Panc1 (cell line): ENCODE results near the gene CFAP221. TPM values are rescaled to one million over a fixed set of nuclear protein-coding genes. Genes with fewer than 3 reads are reported as not detected.

Experiments used
- ATAC-seq: fragments of 200-7000 bp; cut with Tn5 transposase; 2 replicates; pipeline ENCODE4 v1.9.1; 2020; ENCODE audit warnings: mild to moderate bottlenecking, moderate library complexity
- BruUV-seq: library from RNA; stranded (reverse); fragments of 400-500 nt; replicated peaks from 2 replicates; lab custom pipeline; 2021; lab: Mats Ljungman, UMichigan
- CTCF ChIA-PET: fragments of 300-600 bp; sonication (Branson Sonifier 250); formaldehyde crosslinking; loops from one replicate; lab custom pipeline; 2022; ENCODE audit warnings: antibody characterized with exemption; lab: Charles Lee
- POLR2A ChIA-PET: fragments of 300-600 bp; sonication (Branson Sonifier 250); formaldehyde crosslinking; loops from one replicate; lab custom pipeline; 2022; ENCODE audit warnings: antibody characterized with exemption; lab: Charles Lee
- DNase-seq: peaks from one replicate; pipeline ENCODE4 v3.0.0-alpha.2; 2010; ENCODE audit warnings: low read depth, low spot score
- H3K27ac ChIP-seq: 2 replicates; pipeline ENCODE4 v1.5.1; 2011; ENCODE audit warnings: mild to moderate bottlenecking, low read length, inconsistent platforms
- H3K27me3 ChIP-seq: fragments of 200-500 bp; sonication (Bioruptor generic); 2 replicates; pipeline ENCODE4 v1.6.0; 2014; ENCODE audit warnings: low read length, inconsistent platforms; ENCODE audit not compliant: control insufficient read depth, insufficient read depth
- H3K36me3 ChIP-seq: fragments of 200-500 bp; sonication (Bioruptor generic); 2 replicates; pipeline ENCODE4 v1.5.1; 2014; ENCODE audit warnings: inconsistent platforms, mild to moderate bottlenecking, low read length, moderate library complexity; ENCODE audit not compliant: control insufficient read depth, insufficient read depth
- H3K4me1 ChIP-seq: 2 replicates; pipeline ENCODE4 v1.5.1; 2011; ENCODE audit warnings: inconsistent platforms, mild to moderate bottlenecking, low read length, moderate library complexity; ENCODE audit not compliant: control insufficient read depth, insufficient read depth
- H3K4me3 ChIP-seq, 2 experiments: 2 replicates each; pipeline ENCODE4 v1.5.1; 2011 to 2012; ENCODE audit warnings: low read depth in 2 of 2, low read length in 2 of 2, mild to moderate bottlenecking in 2 of 2, inconsistent platforms in 1 of 2, moderate library complexity in 1 of 2
- H3K9me3 ChIP-seq: fragments of 200-500 bp; sonication (Bioruptor generic); 2 replicates; pipeline ENCODE4 v1.5.1; 2014; ENCODE audit warnings: low read depth, mild to moderate bottlenecking, inconsistent platforms, low read length, moderate library complexity; ENCODE audit not compliant: control insufficient read depth, insufficient read depth
- POLR2AphosphoS5 ChIP-seq: IDR thresholded peaks from 2 replicates; pipeline ENCODE4 v1.6.1; 2012; ENCODE audit warnings: mild to moderate bottlenecking, low read depth, low read length, moderate library complexity
- SIN3A ChIP-seq: IDR thresholded peaks from 2 replicates; pipeline ENCODE4 v1.6.1; 2012; ENCODE audit warnings: low read depth, mild to moderate bottlenecking, low read length, moderate library complexity, borderline replicate concordance; ENCODE audit not compliant: insufficient read depth
- TCF7L2 ChIP-seq: IDR thresholded peaks from 2 replicates; pipeline ENCODE4 v1.6.1; 2011; ENCODE audit warnings: mild to moderate bottlenecking, low read depth, low read length, inconsistent platforms
- in situ Hi-C: cut with HindIII; loops from 2 replicates; pipeline ENCODE4 v1.10.0; 2016; ENCODE audit warnings: low sequenced_read_pairs, low pct_unique_long_range_greater_than_20kb
- intact Hi-C: fragments of 100-400 bp; cut with micrococcal nuclease; formaldehyde crosslinking; loops from one replicate; pipeline ENCODE4 v1.10.0; 2022; ENCODE audit not compliant: unreplicated experiment
- total RNA-seq: library from RNA; stranded (reverse); gene quantifications from one replicate; pipeline ENCODE4 v1.2.1, GENCODE V29; 2021; ENCODE audit not compliant: unreplicated experiment
- TF ChIP-seq, protein P1 (sequence below): fragments of 450-650 bp; IDR thresholded peaks from 2 replicates; pipeline ENCODE4 v1.5.1; 2017; ENCODE audit warnings: mild to moderate bottlenecking
- TF ChIP-seq, protein P2 (sequence below), 2 experiments: IDR thresholded peaks; 2 replicates each; pipeline ENCODE4 v1.6.1; 2011 to 2012; ENCODE audit warnings: low read depth in 2 of 2, control low read depth in 1 of 2, low read length in 1 of 2, mild to moderate bottlenecking in 1 of 2, moderate library complexity in 1 of 2; ENCODE audit not compliant: insufficient read depth in 1 of 2

The CFAP221 gene
- total RNA-seq, 1 experiment from 2014 or later = not detected

DNA sequence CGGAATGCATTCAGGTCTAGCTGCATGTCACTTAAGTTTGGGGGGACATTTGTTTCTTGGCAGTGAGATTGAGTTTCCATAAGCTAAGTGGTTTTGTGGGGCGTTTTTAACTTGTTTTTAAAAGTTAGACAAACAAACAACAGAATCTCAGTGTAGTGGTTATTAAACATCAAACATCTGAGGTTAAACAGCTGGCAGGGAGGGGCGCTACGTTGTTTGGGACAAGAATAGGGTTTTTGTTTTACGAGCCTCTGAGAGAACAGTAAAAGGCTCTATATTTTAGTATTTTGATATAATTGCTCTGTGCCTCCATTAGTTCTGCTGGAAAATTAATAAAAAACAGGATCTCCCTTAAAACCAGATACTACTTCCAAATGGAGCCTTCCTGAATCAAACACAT is 93.1 kb downstream of the CFAP221 start:
- intact Hi-C loops = no loop called here
- H3K36me3 ChIP-seq = no peaks in the 10 kb centered on the region
- CTCF ChIA-PET = interaction anchor here (0.7 kb wide), 1 partner anchor 237 kb away, joined by 3 read pairs; no protein-coding TSS in a partner anchor
- no peaks in the 10 kb centered on the region for H3K4me1 ChIP-seq
- H3K27me3 ChIP-seq = no peaks in the 10 kb centered on the region; the same call in 1 of the 2 replicates
- POLR2A ChIA-PET = no interaction called here
- no peak for TF ChIP-seq TCF7L2
- TF ChIP-seq, protein P1, sequence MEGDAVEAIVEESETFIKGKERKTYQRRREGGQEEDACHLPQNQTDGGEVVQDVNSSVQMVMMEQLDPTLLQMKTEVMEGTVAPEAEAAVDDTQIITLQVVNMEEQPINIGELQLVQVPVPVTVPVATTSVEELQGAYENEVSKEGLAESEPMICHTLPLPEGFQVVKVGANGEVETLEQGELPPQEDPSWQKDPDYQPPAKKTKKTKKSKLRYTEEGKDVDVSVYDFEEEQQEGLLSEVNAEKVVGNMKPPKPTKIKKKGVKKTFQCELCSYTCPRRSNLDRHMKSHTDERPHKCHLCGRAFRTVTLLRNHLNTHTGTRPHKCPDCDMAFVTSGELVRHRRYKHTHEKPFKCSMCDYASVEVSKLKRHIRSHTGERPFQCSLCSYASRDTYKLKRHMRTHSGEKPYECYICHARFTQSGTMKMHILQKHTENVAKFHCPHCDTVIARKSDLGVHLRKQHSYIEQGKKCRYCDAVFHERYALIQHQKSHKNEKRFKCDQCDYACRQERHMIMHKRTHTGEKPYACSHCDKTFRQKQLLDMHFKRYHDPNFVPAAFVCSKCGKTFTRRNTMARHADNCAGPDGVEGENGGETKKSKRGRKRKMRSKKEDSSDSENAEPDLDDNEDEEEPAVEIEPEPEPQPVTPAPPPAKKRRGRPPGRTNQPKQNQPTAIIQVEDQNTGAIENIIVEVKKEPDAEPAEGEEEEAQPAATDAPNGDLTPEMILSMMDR = no peak
- no peak for TF ChIP-seq POLR2AphosphoS5
- no peak for TF ChIP-seq SIN3A
- in situ Hi-C loops = no loop called here
- no peak for ATAC-seq
- H3K4me3 ChIP-seq = no peak overlapping the region
- no peak for DNase-seq
- H3K27ac ChIP-seq = no peak overlapping the region
- BruUV-seq = no TSS peak
- H3K9me3 ChIP-seq = no peaks in the 10 kb centered on the region

DNA sequence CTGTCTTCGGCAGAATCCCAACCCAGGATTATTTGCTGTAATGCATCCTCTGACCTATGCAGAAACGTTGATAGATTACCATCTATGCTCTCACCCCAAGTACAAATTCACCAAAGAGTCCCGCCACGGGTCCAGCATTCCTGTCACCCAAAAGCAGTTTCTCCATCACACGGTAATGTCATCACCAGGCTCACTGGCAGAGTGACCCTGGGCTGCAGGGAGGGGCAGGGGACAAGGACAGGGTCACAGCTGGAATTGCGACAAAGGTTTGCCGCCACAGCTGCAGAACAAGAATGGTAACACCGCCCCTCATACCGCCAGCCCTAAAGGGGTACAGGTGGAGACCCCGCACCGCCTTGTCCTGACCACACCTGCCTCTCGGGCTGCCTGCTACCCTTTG is 94.0 kb downstream of the CFAP221 start:
- Histone ChIP-seq H3K4me1 (no peaks in the 10 kb centered on the region), H3K9me3 (no peaks in the 10 kb centered on the region), H3K27me3 (no peaks in the 10 kb centered on the region; the same call in 1 of the 2 replicates), H3K36me3 (no peaks in the 10 kb centered on the region), H3K27ac (no peak overlapping the region), H3K4me3 (no peak overlapping the region)
- BruUV-seq = no TSS peak
- in situ Hi-C loops = no loop called here
- TF ChIP-seq, protein P2, sequence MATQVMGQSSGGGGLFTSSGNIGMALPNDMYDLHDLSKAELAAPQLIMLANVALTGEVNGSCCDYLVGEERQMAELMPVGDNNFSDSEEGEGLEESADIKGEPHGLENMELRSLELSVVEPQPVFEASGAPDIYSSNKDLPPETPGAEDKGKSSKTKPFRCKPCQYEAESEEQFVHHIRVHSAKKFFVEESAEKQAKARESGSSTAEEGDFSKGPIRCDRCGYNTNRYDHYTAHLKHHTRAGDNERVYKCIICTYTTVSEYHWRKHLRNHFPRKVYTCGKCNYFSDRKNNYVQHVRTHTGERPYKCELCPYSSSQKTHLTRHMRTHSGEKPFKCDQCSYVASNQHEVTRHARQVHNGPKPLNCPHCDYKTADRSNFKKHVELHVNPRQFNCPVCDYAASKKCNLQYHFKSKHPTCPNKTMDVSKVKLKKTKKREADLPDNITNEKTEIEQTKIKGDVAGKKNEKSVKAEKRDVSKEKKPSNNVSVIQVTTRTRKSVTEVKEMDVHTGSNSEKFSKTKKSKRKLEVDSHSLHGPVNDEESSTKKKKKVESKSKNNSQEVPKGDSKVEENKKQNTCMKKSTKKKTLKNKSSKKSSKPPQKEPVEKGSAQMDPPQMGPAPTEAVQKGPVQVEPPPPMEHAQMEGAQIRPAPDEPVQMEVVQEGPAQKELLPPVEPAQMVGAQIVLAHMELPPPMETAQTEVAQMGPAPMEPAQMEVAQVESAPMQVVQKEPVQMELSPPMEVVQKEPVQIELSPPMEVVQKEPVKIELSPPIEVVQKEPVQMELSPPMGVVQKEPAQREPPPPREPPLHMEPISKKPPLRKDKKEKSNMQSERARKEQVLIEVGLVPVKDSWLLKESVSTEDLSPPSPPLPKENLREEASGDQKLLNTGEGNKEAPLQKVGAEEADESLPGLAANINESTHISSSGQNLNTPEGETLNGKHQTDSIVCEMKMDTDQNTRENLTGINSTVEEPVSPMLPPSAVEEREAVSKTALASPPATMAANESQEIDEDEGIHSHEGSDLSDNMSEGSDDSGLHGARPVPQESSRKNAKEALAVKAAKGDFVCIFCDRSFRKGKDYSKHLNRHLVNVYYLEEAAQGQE (IDR thresholded peaks at IDR 0.05; ENCODE audit: insufficient read depth in 1 of 2, low read depth in 2 of 2, low read length in 1 of 2) = no peak
- no peak for TF ChIP-seq SIN3A
- no peak for TF ChIP-seq POLR2AphosphoS5
- DNase-seq (no peak), ATAC-seq (no peak)
- ChIA-PET POLR2A (no interaction called here), CTCF (no interaction called here)
- intact Hi-C loops = no loop called here

DNA sequence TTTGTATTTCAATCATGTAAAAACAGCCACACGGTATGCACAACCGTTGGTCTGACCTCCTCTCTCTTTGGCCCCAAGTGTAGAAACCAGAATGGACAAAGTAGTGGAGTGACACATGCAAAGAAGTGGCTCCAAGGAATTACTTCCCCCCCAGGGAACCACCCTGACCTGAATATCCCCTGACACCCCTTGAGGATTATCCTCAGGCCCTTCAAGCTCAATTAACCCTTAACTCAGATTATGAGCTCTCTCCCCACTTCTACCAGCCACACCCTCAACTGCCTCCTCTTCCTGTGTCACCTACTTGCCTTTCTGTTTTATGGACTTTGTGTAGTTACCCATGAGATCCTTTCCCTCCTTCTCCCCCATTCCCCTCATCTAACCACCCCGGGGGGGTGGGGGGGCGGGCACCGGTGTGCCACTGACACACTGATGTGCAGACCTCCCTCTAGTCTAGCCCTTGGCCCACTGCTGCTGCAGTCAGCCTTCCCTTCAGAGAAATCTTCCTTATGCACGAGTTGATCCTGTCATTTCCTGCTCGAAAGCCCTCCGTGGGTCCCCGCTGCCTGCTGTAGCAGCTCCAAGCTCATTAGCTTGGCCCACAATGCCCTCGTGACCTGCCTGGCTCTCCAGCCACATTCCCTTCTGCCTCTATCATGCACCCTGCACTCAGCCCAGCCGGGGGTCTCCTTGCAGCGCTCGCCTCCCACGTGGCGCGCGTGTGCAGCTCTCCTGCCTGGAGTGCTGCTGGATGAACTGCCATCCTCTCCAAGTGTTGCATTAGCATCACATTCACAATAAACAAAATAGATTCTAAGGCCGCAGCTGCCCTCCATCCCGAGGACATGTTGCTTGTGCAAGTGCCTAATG is 94.7 kb downstream of the CFAP221 start:
- Histone ChIP-seq H3K27ac (no peak overlapping the region), H3K36me3 (no peaks in the 10 kb centered on the region), H3K4me1 (no peaks in the 10 kb centered on the region), H3K4me3 (no peak overlapping the region), H3K27me3 (no peaks in the 10 kb centered on the region; the same call in 1 of the 2 replicates), H3K9me3 (no peaks in the 10 kb centered on the region)
- intact Hi-C loops = no loop called here
- POLR2A ChIA-PET = interaction anchor here (0.5 kb wide), 1 partner anchor 40 kb away, joined by 3 read pairs; the partner anchor contains the start of gene TMEM177
- ATAC-seq (no peak), DNase-seq (no peak)
- in situ Hi-C loops = no loop called here
- CTCF ChIA-PET = no interaction called here
- no peak for TF ChIP-seq SIN3A
- TF ChIP-seq TCF7L2 = no peak
- TF ChIP-seq, protein P1 = no peak
- no peak for TF ChIP-seq POLR2AphosphoS5
- TF ChIP-seq, protein P2 (IDR thresholded peaks at IDR 0.05; ENCODE audit: insufficient read depth in 1 of 2, low read depth in 2 of 2, low read length in 1 of 2) = no peak
- BruUV-seq = no TSS peak
